Epidermal melanocyte (primary cell): ENCODE data around the gene CRHR1.

Source experiments
- DNase-seq: peaks from one replicate; pipeline ENCODE4 v3.0.0; 2011; ENCODE audit warnings: low spot score; ENCODE audit not compliant: insufficient read length

Gene CRHR1

GRCh38 chr17:45863857-45864654, 79.9 kb downstream of the CRHR1 start:
- no peak for DNase-seq

GRCh38 chr17:45867171-45867570, 83.1 kb downstream of the CRHR1 start:
- DNase-seq, result no peak

GRCh38 chr17:45867702-45868101, 83.6 kb downstream of the CRHR1 start:
- DNase-seq, result no peak

- DNase-seq, result no peak
Measured at GRCh38 chr17:45868276-45868675, 84.2 kb downstream of the CRHR1 start.

GRCh38 chr17:45869676-45870341, 85.7 kb downstream of the CRHR1 start:
- DNase-seq, result no peak

GRCh38 chr17:45870342-45870974, 86.3 kb downstream of the CRHR1 start:
- DNase-seq, result no peak

GRCh38 chr17:45871718-45872117, 87.6 kb downstream of the CRHR1 start:
- no peak for DNase-seq

- DNase-seq, result no peak
Measured at GRCh38 chr17:45873728-45874127, 89.6 kb downstream of the CRHR1 start.

GRCh38 chr17:45874151-45874550, 90.0 kb downstream of the CRHR1 start:
- no peak for DNase-seq

- DNase-seq, result no peak
Measured at GRCh38 chr17:45876539-45876938, 92.4 kb downstream of the CRHR1 start.

GRCh38 chr17:45877467-45877866, 93.3 kb downstream of the CRHR1 start:
- DNase-seq, result no peak

GRCh38 chr17:45883063-45883462, 98.9 kb downstream of the CRHR1 start:
- DNase-seq, result no peak
